AG09309 (cell line): ENCODE data around the gene MKLN1.

Experiments
- DNase-seq: peaks from one replicate; pipeline ENCODE4 v3.0.0-alpha.2; 2010; ENCODE audit warnings: low read depth
- H3K4me3 ChIP-seq: 2 replicates; pipeline ENCODE4 v1.5.1; 2011; ENCODE audit warnings: mild to moderate bottlenecking, low read depth, low read length, moderate library complexity; ENCODE audit not compliant: control insufficient read depth
- TF ChIP-seq, protein P1 (sequence below): IDR thresholded peaks from 2 replicates; pipeline ENCODE4 v1.5.1; 2011; ENCODE audit warnings: mild to moderate bottlenecking, low read depth, low read length, inconsistent platforms; ENCODE audit not compliant: insufficient read depth, control insufficient read depth; ENCODE audit errors: missing control alignments

The MKLN1 gene

GRCh38 chr7:131327626-131328376 is at the start of gene MKLN1:
Gene MKLN1 (plus strand): TSS chr7:131327876. CDS start chr7:131327900, 24 bp downstream.
- TF ChIP-seq, protein P1, sequence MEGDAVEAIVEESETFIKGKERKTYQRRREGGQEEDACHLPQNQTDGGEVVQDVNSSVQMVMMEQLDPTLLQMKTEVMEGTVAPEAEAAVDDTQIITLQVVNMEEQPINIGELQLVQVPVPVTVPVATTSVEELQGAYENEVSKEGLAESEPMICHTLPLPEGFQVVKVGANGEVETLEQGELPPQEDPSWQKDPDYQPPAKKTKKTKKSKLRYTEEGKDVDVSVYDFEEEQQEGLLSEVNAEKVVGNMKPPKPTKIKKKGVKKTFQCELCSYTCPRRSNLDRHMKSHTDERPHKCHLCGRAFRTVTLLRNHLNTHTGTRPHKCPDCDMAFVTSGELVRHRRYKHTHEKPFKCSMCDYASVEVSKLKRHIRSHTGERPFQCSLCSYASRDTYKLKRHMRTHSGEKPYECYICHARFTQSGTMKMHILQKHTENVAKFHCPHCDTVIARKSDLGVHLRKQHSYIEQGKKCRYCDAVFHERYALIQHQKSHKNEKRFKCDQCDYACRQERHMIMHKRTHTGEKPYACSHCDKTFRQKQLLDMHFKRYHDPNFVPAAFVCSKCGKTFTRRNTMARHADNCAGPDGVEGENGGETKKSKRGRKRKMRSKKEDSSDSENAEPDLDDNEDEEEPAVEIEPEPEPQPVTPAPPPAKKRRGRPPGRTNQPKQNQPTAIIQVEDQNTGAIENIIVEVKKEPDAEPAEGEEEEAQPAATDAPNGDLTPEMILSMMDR = no peak
- peak; percentile 44 for DNase-seq
- H3K4me3 ChIP-seq = peak within 1 kb of the TSS; percentile 98

DNA sequence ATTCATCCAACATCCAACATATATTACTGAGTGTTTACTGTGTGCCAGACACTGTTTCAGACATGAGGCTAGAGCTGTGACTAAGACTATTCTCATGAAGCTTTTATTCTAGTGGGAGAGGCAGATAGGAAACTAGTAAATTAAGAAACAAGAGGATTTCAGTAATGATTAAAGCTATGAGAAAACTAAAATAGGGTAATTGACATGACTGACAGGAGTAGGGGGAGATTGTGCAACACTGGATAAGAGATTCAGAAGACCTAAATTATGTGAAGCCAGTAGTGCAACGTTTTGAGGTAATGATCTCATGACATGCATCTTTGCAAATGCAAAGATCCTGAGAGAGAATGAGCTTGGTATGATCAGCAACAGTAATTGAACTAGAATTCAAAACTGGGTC is 48.6 kb upstream of the MKLN1 start:
- no peak for DNase-seq
- H3K4me3 ChIP-seq = no peak overlapping the region
- TF ChIP-seq, protein P1 = no peak

DNA sequence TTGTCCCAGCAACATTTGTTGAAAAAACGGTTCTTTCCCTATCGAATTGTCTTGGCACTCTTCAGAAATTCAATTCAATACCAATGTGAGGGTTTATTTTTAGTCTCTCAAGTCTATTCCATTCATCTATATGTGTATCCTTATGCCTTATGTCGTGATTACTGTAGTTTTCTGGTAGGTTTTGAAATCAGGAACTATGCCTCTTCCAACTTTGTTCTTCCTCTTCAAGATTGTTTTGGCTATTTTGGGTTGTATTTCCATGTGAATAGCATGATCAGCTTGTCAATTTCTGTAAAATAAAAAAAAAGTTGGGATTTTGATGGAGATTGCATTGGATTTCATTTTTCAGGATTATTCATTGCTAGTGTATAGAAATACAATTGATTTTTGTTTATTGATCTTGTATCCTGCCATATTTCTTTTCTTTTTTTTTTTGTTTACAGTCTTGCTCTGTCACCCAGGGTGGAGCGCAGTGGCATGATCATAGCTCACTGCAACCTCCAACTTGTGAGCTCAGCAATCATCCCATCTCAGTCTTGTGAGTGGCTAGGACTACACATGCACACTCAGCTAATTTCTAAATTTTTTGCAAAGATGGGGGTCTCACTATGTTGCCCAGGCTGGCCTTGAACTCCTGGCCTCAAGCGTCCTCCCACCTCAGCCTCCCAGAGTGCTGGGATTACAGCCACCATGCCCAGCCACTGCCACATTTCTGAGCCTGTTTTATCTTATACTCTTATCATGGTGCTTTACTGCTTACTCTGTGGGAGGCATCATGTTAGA is 46.2 kb upstream of the MKLN1 start:
- H3K4me3 ChIP-seq = no peak overlapping the region
- no peak for DNase-seq
- TF ChIP-seq, protein P1 = no peak

GRCh38 chr7:131284702-131285419 is 42.8 kb upstream of the MKLN1 start:
- H3K4me3 ChIP-seq = no peak overlapping the region
- TF ChIP-seq, protein P1 = no peak
- no peak for DNase-seq

GRCh38 chr7:131285556-131285955 is 42.1 kb upstream of the MKLN1 start:
- no peak for DNase-seq
- no peak overlapping the region for H3K4me3 ChIP-seq
- TF ChIP-seq, protein P1 = no peak

GRCh38 chr7:131288450-131288849 is 39.2 kb upstream of the MKLN1 start:
- DNase-seq = no peak
- TF ChIP-seq, protein P1 = no peak

More at GRCh38 chr7:131288450-131288849, 39.2 kb upstream of the MKLN1 start:
- H3K4me3 ChIP-seq = no peak overlapping the region
